ENCODE measurements around the gene DNAJA3. TPM values are rescaled to one million over a fixed set of nuclear protein-coding genes. Genes with fewer than 3 reads are reported as not detected.
"Not testable (repeated sequence)": the region's sequence is repeated elsewhere in the genome, so short reads cannot be mapped to it uniquely, and the experiment has no call there.

DNAJA3 gene
- total RNA-seq, 2 donors from 2014 or later, result 47.6 to 60.0 TPM

DNA sequence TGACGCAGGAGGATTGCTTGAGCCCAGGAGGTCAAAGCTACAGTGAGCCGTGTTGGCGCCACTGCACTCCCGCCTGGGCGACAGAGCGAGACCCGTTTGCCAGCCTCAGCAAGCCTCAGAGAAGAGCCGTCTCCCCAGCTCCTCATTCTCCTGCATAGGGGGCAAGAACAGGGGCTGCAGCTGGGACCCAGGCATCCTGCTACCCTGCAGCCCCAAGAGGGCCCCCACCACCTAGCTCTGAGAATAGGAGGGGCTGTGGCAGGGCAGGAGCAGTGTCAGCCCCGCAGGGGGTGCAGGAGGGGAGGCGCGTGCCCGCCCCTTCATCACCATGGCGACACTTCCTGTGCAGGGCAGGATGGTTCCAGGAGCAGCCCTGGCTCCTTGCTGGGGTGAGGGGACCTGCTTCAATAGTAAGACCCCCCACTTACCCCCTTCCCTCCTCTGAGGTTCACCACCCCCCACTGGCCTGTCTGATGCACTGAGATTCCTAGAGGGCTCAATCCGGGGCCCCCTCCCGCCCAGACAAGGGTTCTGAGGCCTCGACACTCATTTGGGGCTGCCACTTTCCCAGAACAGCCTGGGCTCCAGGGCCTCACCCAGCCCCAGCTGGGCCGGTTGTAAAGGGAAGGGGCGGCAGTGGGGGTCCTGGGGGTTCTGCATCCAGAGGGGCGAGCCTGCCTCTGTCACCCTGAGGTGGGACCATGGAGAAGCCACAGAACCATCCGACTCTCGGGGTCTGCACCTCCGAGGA is 33.9 kb upstream of the DNAJA3 start:
- Histone ChIP-seq H3K4me3 (no peak overlapping the region), H3K27ac (peak overlapping the region in 1 of 2 donors; percentile 50), H3K4me1 (replicated peaks) (no peaks in the 10 kb centered on the region), H3K27me3 (replicated peaks; ENCODE audit: insufficient read depth) (no peaks in the 10 kb centered on the region), H3K9me3 (no peaks in the 10 kb centered on the region), H3K36me3 (no peaks in the 10 kb centered on the region)
- 81% methylated on average over 22 of the region's 22 CpGs for WGBS
- DNase-seq (ENCODE audit: low spot score), result no peak
- intact Hi-C loops (cut with DNase I), result no loop called here
- no peak for TF ChIP-seq POLR2A (IDR thresholded peaks at IDR 0.05)
- no peak for TF ChIP-seq POLR2AphosphoS5 (IDR thresholded peaks at IDR 0.05)
- TF ChIP-seq, protein P1, sequence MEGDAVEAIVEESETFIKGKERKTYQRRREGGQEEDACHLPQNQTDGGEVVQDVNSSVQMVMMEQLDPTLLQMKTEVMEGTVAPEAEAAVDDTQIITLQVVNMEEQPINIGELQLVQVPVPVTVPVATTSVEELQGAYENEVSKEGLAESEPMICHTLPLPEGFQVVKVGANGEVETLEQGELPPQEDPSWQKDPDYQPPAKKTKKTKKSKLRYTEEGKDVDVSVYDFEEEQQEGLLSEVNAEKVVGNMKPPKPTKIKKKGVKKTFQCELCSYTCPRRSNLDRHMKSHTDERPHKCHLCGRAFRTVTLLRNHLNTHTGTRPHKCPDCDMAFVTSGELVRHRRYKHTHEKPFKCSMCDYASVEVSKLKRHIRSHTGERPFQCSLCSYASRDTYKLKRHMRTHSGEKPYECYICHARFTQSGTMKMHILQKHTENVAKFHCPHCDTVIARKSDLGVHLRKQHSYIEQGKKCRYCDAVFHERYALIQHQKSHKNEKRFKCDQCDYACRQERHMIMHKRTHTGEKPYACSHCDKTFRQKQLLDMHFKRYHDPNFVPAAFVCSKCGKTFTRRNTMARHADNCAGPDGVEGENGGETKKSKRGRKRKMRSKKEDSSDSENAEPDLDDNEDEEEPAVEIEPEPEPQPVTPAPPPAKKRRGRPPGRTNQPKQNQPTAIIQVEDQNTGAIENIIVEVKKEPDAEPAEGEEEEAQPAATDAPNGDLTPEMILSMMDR (IDR thresholded peaks at IDR 0.05), result no peak

DNA sequence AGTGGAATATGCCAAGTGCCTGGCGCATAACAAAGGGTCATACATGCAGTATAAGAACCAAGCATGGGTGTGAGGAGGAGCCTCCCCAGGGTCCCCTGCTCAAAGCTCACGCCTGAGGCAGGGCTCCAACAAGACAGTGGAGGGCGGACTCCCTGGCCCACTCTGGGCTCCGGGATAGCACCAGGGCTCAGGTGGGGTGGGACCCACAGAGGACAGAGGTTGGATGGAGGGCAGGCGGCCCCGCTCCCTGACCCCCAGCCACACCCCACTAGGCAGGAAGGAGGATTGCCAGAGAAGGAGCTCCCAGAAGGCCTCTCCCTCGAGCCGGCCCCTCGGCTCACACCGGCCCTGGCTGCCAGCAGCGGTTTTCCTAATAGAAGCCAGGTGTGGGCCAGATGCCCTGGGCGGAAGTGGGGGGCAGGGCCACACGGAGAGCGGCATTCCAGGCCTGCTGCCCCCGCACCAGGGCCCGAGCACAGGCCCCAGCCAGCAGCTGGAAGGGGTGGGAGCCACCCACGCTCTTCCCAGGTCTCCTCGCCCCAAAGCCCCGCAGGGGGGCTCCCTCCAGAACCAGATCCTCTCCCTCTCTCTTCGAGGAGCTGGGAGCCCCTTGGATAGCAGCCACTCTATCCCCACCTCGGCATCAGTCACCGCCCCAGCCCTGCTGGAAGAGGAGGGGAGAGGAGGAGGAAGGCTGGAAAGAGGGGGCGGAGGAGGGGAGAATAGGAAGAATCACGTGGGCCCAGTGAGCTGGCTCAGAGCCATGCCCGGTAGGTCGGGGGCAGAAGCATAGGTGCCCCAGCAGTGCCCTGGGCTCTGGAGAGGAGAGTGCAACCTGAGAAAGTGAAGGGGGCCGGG is 33.1 kb upstream of the DNAJA3 start:
- TF ChIP-seq POLR2AphosphoS5 (IDR thresholded peaks at IDR 0.05) (peak; percentile 33), POLR2A (IDR thresholded peaks at IDR 0.05) (no peak)
- TF ChIP-seq, protein P1 (IDR thresholded peaks at IDR 0.05), result peak in 1 of 4 experiments; percentile 19
- Histone ChIP-seq H3K9me3 (no peaks in the 10 kb centered on the region), H3K4me3 (no peak overlapping the region), H3K4me1 (replicated peaks) (no peaks in the 10 kb centered on the region), H3K36me3 (no peaks in the 10 kb centered on the region), H3K27ac (peak overlapping the region; percentile 50 to 67), H3K27me3 (replicated peaks; ENCODE audit: insufficient read depth) (no peaks in the 10 kb centered on the region)
- 29% methylated on average over 23 of the region's 27 CpGs for WGBS
- no peak for DNase-seq (ENCODE audit: low spot score)
- intact Hi-C loops (cut with DNase I), result no loop called here

DNA sequence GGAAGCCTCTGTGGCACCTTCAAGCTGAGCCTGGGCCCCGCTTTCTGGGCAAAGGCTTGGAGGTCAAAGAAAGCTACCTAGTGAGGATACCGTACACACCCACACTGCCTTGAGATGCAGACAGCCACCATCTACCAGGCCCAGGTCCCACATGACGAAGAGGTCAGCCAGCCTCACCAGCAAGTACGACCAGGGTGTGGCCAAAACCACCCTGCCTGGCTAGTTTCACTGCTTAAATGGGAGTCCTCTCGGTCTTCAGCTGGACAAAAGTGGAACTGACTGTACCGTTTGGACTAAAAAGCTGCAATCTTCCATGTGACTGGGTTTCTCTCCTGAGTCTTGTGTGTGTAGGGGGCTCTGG is 32.4 kb upstream of the DNAJA3 start:
- intact Hi-C loops (cut with DNase I), result no loop called here
- Histone ChIP-seq H3K9me3 (no peaks in the 10 kb centered on the region), H3K36me3 (no peaks in the 10 kb centered on the region), H3K4me1 (replicated peaks) (no peaks in the 10 kb centered on the region), H3K4me3 (no peak overlapping the region), H3K27ac (peak overlapping the region; percentile 50 to 67), H3K27me3 (replicated peaks; ENCODE audit: insufficient read depth) (no peaks in the 10 kb centered on the region)
- DNase-seq (ENCODE audit: low spot score), result no peak
- 44% methylated on average over 6 of the region's 6 CpGs for WGBS
- TF ChIP-seq POLR2AphosphoS5 (IDR thresholded peaks at IDR 0.05) (no peak), POLR2A (IDR thresholded peaks at IDR 0.05) (no peak)
- TF ChIP-seq, protein P1 (IDR thresholded peaks at IDR 0.05), result peak in 1 of 4 experiments; percentile 11

DNA sequence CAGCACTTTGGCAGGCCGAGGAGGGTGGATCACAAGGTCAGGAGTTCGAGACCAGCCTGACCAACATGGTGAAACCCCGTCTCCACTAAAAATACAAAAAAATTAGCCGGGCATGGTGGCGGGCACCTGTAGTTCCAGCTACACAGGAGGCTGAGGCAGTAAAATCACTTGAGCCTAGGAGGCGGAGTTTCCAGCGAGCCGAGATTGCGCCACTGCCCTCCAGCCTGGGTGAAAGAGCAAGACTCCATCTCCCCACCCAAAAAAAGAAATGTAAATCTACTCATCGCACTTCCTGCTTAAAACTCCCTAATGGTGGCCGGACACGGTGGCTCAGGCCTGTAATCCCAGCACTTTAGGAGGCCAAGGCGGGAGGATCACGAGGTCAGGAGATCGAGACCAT is 31.8 kb upstream of the DNAJA3 start:
- not testable (repeated sequence) for H3K27me3 ChIP-seq (replicated peaks; ENCODE audit: insufficient read depth); H3K9me3 ChIP-seq; DNase-seq (ENCODE audit: low spot score); H3K4me1 ChIP-seq (replicated peaks); H3K4me3 ChIP-seq; H3K36me3 ChIP-seq
- intact Hi-C loops (cut with DNase I), result loop anchor here (2.0 kb wide), 1 partner anchor 33 kb away; no protein-coding TSS in a partner anchor
- WGBS, result 96% methylated on average over 15 of the region's 15 CpGs
- peak overlapping the region in 1 of 2 donors; percentile 50 for H3K27ac ChIP-seq

DNA sequence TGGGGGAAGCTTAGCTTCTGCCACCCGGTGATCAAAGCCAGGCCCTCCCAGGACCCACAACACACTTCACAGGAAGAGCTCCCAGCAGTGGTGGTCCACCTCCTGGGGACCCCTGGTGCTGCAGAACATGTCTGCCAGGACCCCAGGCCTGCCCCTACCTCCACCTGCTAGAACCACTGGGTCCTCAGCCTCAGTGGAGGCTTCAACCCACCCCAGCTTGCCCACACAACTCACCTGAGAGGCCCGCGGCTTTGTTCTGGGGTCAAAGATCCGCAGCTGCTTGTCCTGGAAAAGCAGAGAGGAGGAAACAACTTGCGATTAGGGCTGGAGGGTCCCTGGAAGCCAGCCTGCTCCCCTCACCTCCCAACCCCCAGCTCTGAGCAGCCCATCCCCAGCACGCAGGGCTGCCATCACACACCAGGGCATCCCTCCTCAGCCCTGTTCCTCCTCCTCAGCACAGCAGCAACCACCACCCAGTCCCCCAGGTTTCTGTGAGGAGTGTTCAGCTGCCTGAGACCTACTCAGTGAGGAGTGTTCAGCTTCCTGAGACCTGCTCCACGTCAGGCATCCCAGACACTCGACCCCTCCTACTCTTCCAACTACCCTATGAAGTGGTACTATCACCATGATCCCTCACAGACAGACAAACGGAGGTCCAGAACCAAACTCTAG is 30.5 kb upstream of the DNAJA3 start:
- Histone ChIP-seq H3K9me3 (no peaks in the 10 kb centered on the region), H3K4me3 (no peak overlapping the region), H3K4me1 (replicated peaks) (no peaks in the 10 kb centered on the region), H3K27ac (no peak overlapping the region), H3K36me3 (no peaks in the 10 kb centered on the region), H3K27me3 (replicated peaks; ENCODE audit: insufficient read depth) (no peaks in the 10 kb centered on the region)
- TF ChIP-seq POLR2AphosphoS5 (IDR thresholded peaks at IDR 0.05), result no peak
- TF ChIP-seq, protein P1 (IDR thresholded peaks at IDR 0.05), result no peak
- TF ChIP-seq POLR2A (IDR thresholded peaks at IDR 0.05), result no peak
- DNase-seq (ENCODE audit: low spot score), result no peak
- intact Hi-C loops (cut with DNase I), result loop anchor here (2.0 kb wide), 1 partner anchor 34 kb away; no protein-coding TSS in a partner anchor
- 65% methylated on average over 9 of the region's 9 CpGs for WGBS
